Neural progenitor cell (in vitro differentiated cells): ENCODE data around the gene PLCH2.

ENCODE experiments used
- EZH2 ChIP-seq: fragments of 200-600 bp; sonication (generic); IDR thresholded peaks from 2 replicates; pipeline ENCODE4 v1.6.1; 2017; ENCODE audit warnings: antibody characterized with exemption, mild to moderate bottlenecking, moderate library complexity
- TF ChIP-seq, protein P1 (sequence below): fragments of 200-600 bp; sonication (generic); IDR thresholded peaks from 2 replicates; pipeline ENCODE4 v1.5.1; 2017; ENCODE audit warnings: antibody characterized with exemption, mild to moderate bottlenecking

DNA sequence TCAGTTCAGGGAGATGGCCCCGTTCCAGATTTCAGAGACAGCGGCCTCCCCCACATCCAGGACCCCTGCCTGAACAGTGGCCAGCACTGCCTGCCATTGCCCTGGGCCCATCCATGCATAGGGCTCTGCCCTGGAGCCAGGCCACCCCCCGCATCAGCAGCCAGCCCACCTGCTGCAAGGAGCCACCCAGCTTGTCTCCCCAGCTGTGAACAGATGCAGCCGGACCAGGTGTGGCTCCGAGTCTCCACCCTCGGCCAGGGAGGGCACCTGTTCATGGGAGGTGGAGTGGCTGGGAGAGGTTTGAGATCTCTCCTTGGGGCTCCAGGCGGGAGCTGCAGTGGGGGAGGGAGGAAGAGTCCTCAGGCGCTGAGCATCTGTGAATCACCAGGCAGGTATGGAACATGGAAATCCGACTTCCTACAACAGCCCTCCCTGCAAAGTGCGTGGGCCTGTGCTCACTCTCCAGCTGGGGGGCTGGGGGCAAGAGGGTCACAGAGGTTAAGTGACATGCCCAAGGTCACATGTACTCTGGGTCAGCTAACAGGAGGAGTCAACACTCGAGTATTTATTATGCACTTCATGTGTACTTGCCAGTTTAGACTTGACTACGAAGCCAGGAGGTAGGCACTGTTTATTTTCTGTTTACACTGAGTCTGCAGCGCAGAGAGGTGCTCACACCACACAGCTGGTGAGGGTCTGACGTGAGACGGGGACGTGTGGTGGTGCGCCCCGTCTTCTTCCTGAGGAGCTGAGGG is 58.8 kb downstream of the PLCH2 start:
- no peak for TF ChIP-seq EZH2
- TF ChIP-seq, protein P1, sequence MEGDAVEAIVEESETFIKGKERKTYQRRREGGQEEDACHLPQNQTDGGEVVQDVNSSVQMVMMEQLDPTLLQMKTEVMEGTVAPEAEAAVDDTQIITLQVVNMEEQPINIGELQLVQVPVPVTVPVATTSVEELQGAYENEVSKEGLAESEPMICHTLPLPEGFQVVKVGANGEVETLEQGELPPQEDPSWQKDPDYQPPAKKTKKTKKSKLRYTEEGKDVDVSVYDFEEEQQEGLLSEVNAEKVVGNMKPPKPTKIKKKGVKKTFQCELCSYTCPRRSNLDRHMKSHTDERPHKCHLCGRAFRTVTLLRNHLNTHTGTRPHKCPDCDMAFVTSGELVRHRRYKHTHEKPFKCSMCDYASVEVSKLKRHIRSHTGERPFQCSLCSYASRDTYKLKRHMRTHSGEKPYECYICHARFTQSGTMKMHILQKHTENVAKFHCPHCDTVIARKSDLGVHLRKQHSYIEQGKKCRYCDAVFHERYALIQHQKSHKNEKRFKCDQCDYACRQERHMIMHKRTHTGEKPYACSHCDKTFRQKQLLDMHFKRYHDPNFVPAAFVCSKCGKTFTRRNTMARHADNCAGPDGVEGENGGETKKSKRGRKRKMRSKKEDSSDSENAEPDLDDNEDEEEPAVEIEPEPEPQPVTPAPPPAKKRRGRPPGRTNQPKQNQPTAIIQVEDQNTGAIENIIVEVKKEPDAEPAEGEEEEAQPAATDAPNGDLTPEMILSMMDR, result no peak
